ENCODE data around the gene TFF2. TPM values are rescaled to one million over a fixed set of nuclear protein-coding genes. Genes with fewer than 3 reads are reported as not detected.
A peak's percentile ranks its signal among the peaks of the same experiment; 100 is the strongest.

Gene TFF2
- total and polyA plus RNA-seq, 4 donors, result 2.1 TPM; not detected in 3

- H3K27me3 ChIP-seq (ENCODE audit: control insufficient read depth in 1 of 2, insufficient read depth in 2 of 2, low read length in 1 of 2), result no peaks in the 10 kb centered on the region
- no peaks in the 10 kb centered on the region for H3K4me1 ChIP-seq (ENCODE audit: control insufficient read depth in 1 of 2, insufficient read depth in 2 of 2, low read length in 2 of 2)
- DNase-seq, result peak in 1 of 2 donors; percentile 16
- H3K9me3 ChIP-seq (ENCODE audit: control insufficient read depth, low read length), result no peaks in the 10 kb centered on the region
- no peak for ATAC-seq (ENCODE audit: low FRiP score)
- intact Hi-C loops (cut with DNase I), result no loop called here
- H3K4me3 ChIP-seq (ENCODE audit: low read length in 2 of 2), result no peak overlapping the region
- WGBS, 2 donors, result 66 to 70% methylated on average over 7 of the region's 7 CpGs
- no peaks in the 10 kb centered on the region for H3K36me3 ChIP-seq (ENCODE audit: control insufficient read depth in 1 of 2, insufficient read depth in 2 of 2, low read length in 1 of 2)
- H3K27ac ChIP-seq (ENCODE audit: low read depth in 1 of 2, low read length in 2 of 2), result no peak overlapping the region
These were observed 23.7 kb upstream of the TFF2 start for GRCh38 chr21:42374457-42374856.

- Histone ChIP-seq H3K27me3 (ENCODE audit: control insufficient read depth in 1 of 2, insufficient read depth in 2 of 2, low read length in 1 of 2) (no peaks in the 10 kb centered on the region), H3K36me3 (ENCODE audit: control insufficient read depth in 1 of 2, insufficient read depth in 2 of 2, low read length in 1 of 2) (no peaks in the 10 kb centered on the region), H3K4me3 (ENCODE audit: low read length in 2 of 2) (no peak overlapping the region), H3K27ac (ENCODE audit: low read depth in 1 of 2, low read length in 2 of 2) (no peak overlapping the region), H3K9me3 (ENCODE audit: control insufficient read depth, low read length) (no peaks in the 10 kb centered on the region), H3K4me1 (ENCODE audit: control insufficient read depth in 1 of 2, insufficient read depth in 2 of 2, low read length in 2 of 2) (no peaks in the 10 kb centered on the region)
- 77 to 81% methylated on average over 16 of the region's 16 CpGs for WGBS, 2 donors
- DNase-seq, result peak; percentile 38 to 49
- intact Hi-C loops (cut with DNase I), result no loop called here
- no peak for ATAC-seq (ENCODE audit: low FRiP score)
These were observed 23.2 kb upstream of the TFF2 start for GRCh38 chr21:42373908-42374455.

- DNase-seq (peak in 1 of 2 donors; percentile 33), ATAC-seq (ENCODE audit: low FRiP score) (no peak)
- Histone ChIP-seq H3K4me1 (ENCODE audit: control insufficient read depth in 1 of 2, insufficient read depth in 2 of 2, low read length in 2 of 2) (no peaks in the 10 kb centered on the region), H3K4me3 (ENCODE audit: low read length in 2 of 2) (no peak overlapping the region), H3K36me3 (ENCODE audit: control insufficient read depth in 1 of 2, insufficient read depth in 2 of 2, low read length in 1 of 2) (no peaks in the 10 kb centered on the region), H3K9me3 (ENCODE audit: control insufficient read depth, low read length) (no peaks in the 10 kb centered on the region), H3K27ac (ENCODE audit: low read depth in 1 of 2, low read length in 2 of 2) (no peak overlapping the region), H3K27me3 (ENCODE audit: control insufficient read depth in 1 of 2, insufficient read depth in 2 of 2, low read length in 1 of 2) (no peaks in the 10 kb centered on the region)
- WGBS, 2 donors, result 75% methylated on average over 25 of the region's 25 CpGs
- intact Hi-C loops (cut with DNase I), result no loop called here
These were observed 22.6 kb upstream of the TFF2 start for GRCh38 chr21:42373196-42373907.

- 77 to 78% methylated on average over 18 of the region's 18 CpGs for WGBS, 2 donors
- intact Hi-C loops (cut with DNase I), result no loop called here
- H3K4me3 ChIP-seq (ENCODE audit: low read length in 2 of 2), result no peak overlapping the region
- DNase-seq (no peak), ATAC-seq (ENCODE audit: low FRiP score) (no peak)
- H3K36me3 ChIP-seq (ENCODE audit: control insufficient read depth in 1 of 2, insufficient read depth in 2 of 2, low read length in 1 of 2), result no peaks in the 10 kb centered on the region
- H3K27ac ChIP-seq (ENCODE audit: low read depth in 1 of 2, low read length in 2 of 2), result no peak overlapping the region
- H3K9me3 ChIP-seq (ENCODE audit: control insufficient read depth, low read length), result no peaks in the 10 kb centered on the region
- no peaks in the 10 kb centered on the region for H3K4me1 ChIP-seq (ENCODE audit: control insufficient read depth in 1 of 2, insufficient read depth in 2 of 2, low read length in 2 of 2)
- H3K27me3 ChIP-seq (ENCODE audit: control insufficient read depth in 1 of 2, insufficient read depth in 2 of 2, low read length in 1 of 2), result no peaks in the 10 kb centered on the region
These were observed 20.3 kb upstream of the TFF2 start for GRCh38 chr21:42370894-42371654.

GRCh38 chr21:42369821-42370220, 19.0 kb upstream of the TFF2 start:
- DNase-seq, result no peak
- no peak for ATAC-seq (ENCODE audit: low FRiP score)
- no peak overlapping the region for H3K27ac ChIP-seq (ENCODE audit: low read depth in 1 of 2, low read length in 2 of 2)
- no peaks in the 10 kb centered on the region for H3K4me1 ChIP-seq (ENCODE audit: control insufficient read depth in 1 of 2, insufficient read depth in 2 of 2, low read length in 2 of 2)
- H3K27me3 ChIP-seq (ENCODE audit: control insufficient read depth in 1 of 2, insufficient read depth in 2 of 2, low read length in 1 of 2), result no peaks in the 10 kb centered on the region
- H3K4me3 ChIP-seq (ENCODE audit: low read length in 2 of 2), result no peak overlapping the region
- H3K9me3 ChIP-seq (ENCODE audit: control insufficient read depth, low read length), result no peaks in the 10 kb centered on the region
- WGBS, 2 donors, result 70 to 74% methylated on average over 16 of the region's 16 CpGs
- intact Hi-C loops (cut with DNase I), result no loop called here
- H3K36me3 ChIP-seq (ENCODE audit: control insufficient read depth in 1 of 2, insufficient read depth in 2 of 2, low read length in 1 of 2), result no peaks in the 10 kb centered on the region

GRCh38 chr21:42367367-42368165, 16.8 kb upstream of the TFF2 start:
- Histone ChIP-seq H3K27ac (ENCODE audit: low read depth in 1 of 2, low read length in 2 of 2) (no peak overlapping the region), H3K9me3 (ENCODE audit: control insufficient read depth, low read length) (no peaks in the 10 kb centered on the region), H3K4me1 (ENCODE audit: control insufficient read depth in 1 of 2, insufficient read depth in 2 of 2, low read length in 2 of 2) (no peaks in the 10 kb centered on the region), H3K27me3 (ENCODE audit: control insufficient read depth in 1 of 2, insufficient read depth in 2 of 2, low read length in 1 of 2) (no peaks in the 10 kb centered on the region), H3K4me3 (ENCODE audit: low read length in 2 of 2) (no peak overlapping the region), H3K36me3 (ENCODE audit: control insufficient read depth in 1 of 2, insufficient read depth in 2 of 2, low read length in 1 of 2) (no peaks in the 10 kb centered on the region)
- intact Hi-C loops (cut with DNase I), result no loop called here
- ATAC-seq (ENCODE audit: low FRiP score), result no peak
- DNase-seq, result no peak
- 82 to 86% methylated on average over 14 of the region's 14 CpGs for WGBS, 2 donors

GRCh38 chr21:42366292-42367010, 15.7 kb upstream of the TFF2 start, which contains the start of gene TFF1:
Gene TFF1, minus strand, starts transcription at chr21:42366535. Its CDS starts 40 bp downstream, at chr21:42366495.
- no peak within 1 kb of the TSS for H3K4me3 ChIP-seq (ENCODE audit: low read length in 2 of 2)
- ATAC-seq (ENCODE audit: low FRiP score) (no peak), DNase-seq (no peak)
- no peaks in the 10 kb centered on the region for H3K9me3 ChIP-seq (ENCODE audit: control insufficient read depth, low read length)
- H3K36me3 ChIP-seq (ENCODE audit: control insufficient read depth in 1 of 2, insufficient read depth in 2 of 2, low read length in 1 of 2), result no peaks in the 10 kb centered on the region
- 71 to 79% methylated on average over 19 of the region's 19 CpGs for WGBS, 2 donors
- intact Hi-C loops (cut with DNase I), result no loop called here
- H3K27me3 ChIP-seq (ENCODE audit: control insufficient read depth in 1 of 2, insufficient read depth in 2 of 2, low read length in 1 of 2), result no peaks in the 10 kb centered on the region
- H3K4me1 ChIP-seq (ENCODE audit: control insufficient read depth in 1 of 2, insufficient read depth in 2 of 2, low read length in 2 of 2), result no peaks in the 10 kb centered on the region
- no peak within 1 kb of the TSS for H3K27ac ChIP-seq (ENCODE audit: low read depth in 1 of 2, low read length in 2 of 2)

GRCh38 chr21:42365770-42366169, 15.0 kb upstream of the TFF2 start:
- Histone ChIP-seq H3K27ac (ENCODE audit: low read depth in 1 of 2, low read length in 2 of 2) (no peak overlapping the region), H3K36me3 (ENCODE audit: control insufficient read depth in 1 of 2, insufficient read depth in 2 of 2, low read length in 1 of 2) (no peaks in the 10 kb centered on the region), H3K9me3 (ENCODE audit: control insufficient read depth, low read length) (no peaks in the 10 kb centered on the region), H3K4me3 (ENCODE audit: low read length in 2 of 2) (no peak overlapping the region), H3K4me1 (ENCODE audit: control insufficient read depth in 1 of 2, insufficient read depth in 2 of 2, low read length in 2 of 2) (no peaks in the 10 kb centered on the region), H3K27me3 (ENCODE audit: control insufficient read depth in 1 of 2, insufficient read depth in 2 of 2, low read length in 1 of 2) (no peaks in the 10 kb centered on the region)
- ATAC-seq (ENCODE audit: low FRiP score), result no peak
- intact Hi-C loops (cut with DNase I), result no loop called here
- DNase-seq, result no peak
- 70 to 73% methylated on average over 6 of the region's 6 CpGs for WGBS, 2 donors
